Tibial nerve (tissue), 3 donors: Measurements from ENCODE around the gene SLC66A3.

Experiments used
- POLR2A ChIP-seq, 2 donors: fragments of 450-650 bp; IDR thresholded peaks; one replicate each; pipeline ENCODE4 v1.6.1; 2017; ENCODE audit warnings: antibody characterized with exemption in 2 of 2, mild to moderate bottlenecking in 2 of 2, moderate library complexity in 2 of 2
- TF ChIP-seq, protein P1 (sequence below), 5 experiments: fragments of 200-600 bp in 3 of 5; fragments of 450-650 bp in 2 of 5; sonication (generic) in 3 of 5; IDR thresholded peaks; one replicate each; pipeline ENCODE4 v1.5.1; 2016 to 2019; ENCODE audit warnings: antibody characterized with exemption in 5 of 5, mild to moderate bottlenecking in 3 of 5, moderate library complexity in 2 of 5

DNA sequence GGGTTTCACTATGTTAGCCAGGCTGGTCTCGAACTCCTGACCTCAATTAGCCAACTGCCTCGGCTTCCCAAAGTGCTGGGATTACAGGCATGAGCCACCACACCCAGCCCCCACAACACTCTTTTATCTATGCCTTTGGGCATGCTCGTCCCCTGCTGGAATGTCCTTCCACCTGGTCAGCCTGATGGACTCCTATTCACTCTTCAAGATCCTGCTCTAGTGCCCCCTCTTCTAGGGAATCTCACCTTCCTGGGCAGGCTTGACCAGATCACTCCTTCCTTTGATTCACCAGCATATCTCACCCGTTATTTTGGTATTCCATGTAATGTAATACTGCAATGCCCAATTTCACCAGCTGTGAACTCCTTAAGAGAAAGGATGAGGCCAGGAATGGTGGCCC, 13.9 kb upstream of the SLC66A3 start:
- TF ChIP-seq POLR2A (IDR thresholded peaks at IDR 0.05), result no peak
- TF ChIP-seq, protein P1, sequence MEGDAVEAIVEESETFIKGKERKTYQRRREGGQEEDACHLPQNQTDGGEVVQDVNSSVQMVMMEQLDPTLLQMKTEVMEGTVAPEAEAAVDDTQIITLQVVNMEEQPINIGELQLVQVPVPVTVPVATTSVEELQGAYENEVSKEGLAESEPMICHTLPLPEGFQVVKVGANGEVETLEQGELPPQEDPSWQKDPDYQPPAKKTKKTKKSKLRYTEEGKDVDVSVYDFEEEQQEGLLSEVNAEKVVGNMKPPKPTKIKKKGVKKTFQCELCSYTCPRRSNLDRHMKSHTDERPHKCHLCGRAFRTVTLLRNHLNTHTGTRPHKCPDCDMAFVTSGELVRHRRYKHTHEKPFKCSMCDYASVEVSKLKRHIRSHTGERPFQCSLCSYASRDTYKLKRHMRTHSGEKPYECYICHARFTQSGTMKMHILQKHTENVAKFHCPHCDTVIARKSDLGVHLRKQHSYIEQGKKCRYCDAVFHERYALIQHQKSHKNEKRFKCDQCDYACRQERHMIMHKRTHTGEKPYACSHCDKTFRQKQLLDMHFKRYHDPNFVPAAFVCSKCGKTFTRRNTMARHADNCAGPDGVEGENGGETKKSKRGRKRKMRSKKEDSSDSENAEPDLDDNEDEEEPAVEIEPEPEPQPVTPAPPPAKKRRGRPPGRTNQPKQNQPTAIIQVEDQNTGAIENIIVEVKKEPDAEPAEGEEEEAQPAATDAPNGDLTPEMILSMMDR (IDR thresholded peaks at IDR 0.05), result no peak
